Motor neuron (in vitro differentiated cells): ENCODE data around the gene UBE2D2. TPM values are rescaled to one million over a fixed set of nuclear protein-coding genes. Genes with fewer than 3 reads are reported as not detected.

Experiments
- ATAC-seq, 8 experiments: fragments of 200-7000 bp; cut with Tn5 transposase; replicated peaks in 6 of 8; 2 replicates each; pipeline ENCODE4 v1.8.0; 2021; ENCODE audit warnings: mild to moderate bottlenecking in 8 of 8, moderate library complexity in 8 of 8
- H3K27ac ChIP-seq, 2 donors: fragments of 250-450 bp; sonication (Bioruptor Pico); 2 replicates each; pipeline ENCODE4 v1.9.0; 2021; ENCODE audit warnings: antibody characterized with exemption in 2 of 2, mild to moderate bottlenecking in 2 of 2, moderate library complexity in 1 of 2
- H3K4me1 ChIP-seq, 2 donors: fragments of 250-450 bp; sonication (Bioruptor Pico); replicated peaks in 1 of 2; 2 replicates each; pipeline ENCODE4 v1.6.1; 2021; ENCODE audit warnings: antibody characterized with exemption in 2 of 2, mild to moderate bottlenecking in 2 of 2, moderate library complexity in 1 of 2
- H3K4me3 ChIP-seq, 5 donors: fragments of 250-450 bp; sonication (Bioruptor Pico); 2 replicates each; pipeline ENCODE4 v1.9.0; 2021; ENCODE audit warnings: antibody characterized with exemption in 5 of 5, mild to moderate bottlenecking in 5 of 5, moderate library complexity in 4 of 5
- WGBS, 10 experiments: fragments of 450-650 bp; shearing (Covaris generic); methylation state at CpG; one replicate each; pipeline ENCODE4 v1.0.0; 2022; 5-methylcytosine and 5-hydroxymethylcytosine counted together
- in situ Hi-C, 9 experiments: fragments of 400-800 bp; cut with MboI; loops; one replicate each; pipeline ENCODE4 v1.15.0; 2021; ENCODE audit warnings: low sequenced_read_pairs in 9 of 9, low pct_unique_long_range_greater_than_20kb in 2 of 9; ENCODE audit not compliant: unreplicated experiment in 9 of 9
- total RNA-seq, 8 experiments: library from RNA; unstranded; fragments of 300-600 nt; gene quantifications; 2 replicates each; pipeline versions ENCODE4 v1.2.3 to v1.2.4, GENCODE V29; 2022

Gene UBE2D2
- total RNA-seq, 8 experiments from 2014 or later, result 66.9 to 164 (median 102) TPM

GRCh38 chr5:139664727-139665351 is 103.7 kb downstream of the UBE2D2 start:
- H3K4me3 ChIP-seq, result no peak overlapping the region
- peaks cover 50 to 60% of the 10 kb centered on the region in 2 donors for H3K4me1 ChIP-seq
- WGBS, 10 experiments, result 20 to 100% (median 80%) methylated on average over 1 to 5 of the region's 15 CpGs; no CpG with 5 or more reads in 5 of the 10 experiments
- in situ Hi-C loops, result loop anchor here in 1 of 9 experiments (25.0 kb wide), 1 partner anchor 97 kb away; no protein-coding TSS in a partner anchor
- no peak for ATAC-seq
- no peak overlapping the region for H3K27ac ChIP-seq

DNA sequence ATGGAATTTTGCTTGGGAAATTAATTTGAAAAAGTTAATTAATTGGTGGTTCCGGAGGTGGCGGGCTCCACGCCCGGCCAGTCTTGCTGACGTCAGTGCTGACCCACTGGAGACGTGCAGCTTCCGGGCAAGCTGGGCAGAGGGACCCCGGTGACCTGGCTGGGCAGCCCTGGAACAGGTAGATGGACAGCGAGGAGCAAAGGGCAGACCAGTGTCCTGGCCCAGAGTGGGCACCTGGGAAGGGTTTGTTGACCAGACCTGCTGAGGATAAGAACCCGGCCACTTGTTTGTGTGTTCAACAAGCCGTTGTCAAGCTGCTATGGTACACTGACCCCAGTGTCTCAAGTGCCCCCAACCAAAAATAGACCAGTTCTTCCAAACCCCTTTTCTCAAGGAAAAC is 104.5 kb downstream of the UBE2D2 start:
- ATAC-seq, result no peak

DNA sequence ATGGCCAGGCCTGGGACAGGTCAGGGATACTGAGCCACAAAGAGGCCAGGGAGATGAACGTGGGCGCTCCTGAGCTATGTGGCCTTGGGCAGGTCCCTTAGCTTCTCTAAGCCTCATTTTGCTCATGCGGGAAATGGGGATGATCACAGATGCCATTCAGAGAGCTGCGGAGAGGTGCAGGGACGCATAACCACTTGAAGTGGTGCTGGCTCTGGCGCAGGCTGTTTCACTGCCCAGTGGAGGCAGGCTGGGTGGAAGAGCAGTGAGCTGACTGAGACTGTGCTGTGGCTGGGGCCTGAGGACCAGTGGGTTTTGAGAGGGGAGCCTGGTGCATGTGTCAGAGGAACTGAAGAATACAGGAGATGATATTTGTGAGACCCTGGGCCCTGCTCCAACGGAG is 105.4 kb downstream of the UBE2D2 start:
- Histone ChIP-seq H3K27ac (peak overlapping the region in 1 of 2 donors; percentile 8), H3K4me3 (no peak overlapping the region), H3K4me1 (peaks cover 50 to 59% of the 10 kb centered on the region in 2 donors)
- ATAC-seq, result no peak
- in situ Hi-C loops, result loop anchor here in 1 of 9 experiments (25.0 kb wide), 1 partner anchor 96 kb away; no protein-coding TSS in a partner anchor
- WGBS, 10 experiments, result 80 to 100% (median 86%) methylated on average over 1 to 2 of the region's 7 CpGs; no CpG with 5 or more reads in 6 of the 10 experiments

More for the DNA sequence above, 104.5 kb downstream of the UBE2D2 start:
- 80 to 88% (median 82%) methylated on average over 1 to 8 of the region's 11 CpGs; no CpG with 5 or more reads in 6 of the 10 experiments for WGBS, 10 experiments
- Histone ChIP-seq H3K4me3 (no peak overlapping the region), H3K4me1 (peaks cover 50 to 59% of the 10 kb centered on the region in 2 donors), H3K27ac (no peak overlapping the region)
- in situ Hi-C loops, result loop anchor here in 1 of 9 experiments (25.0 kb wide), 1 partner anchor 97 kb away; no protein-coding TSS in a partner anchor

- peaks cover 50 to 59% of the 10 kb centered on the region in 2 donors for H3K4me1 ChIP-seq
- H3K4me3 ChIP-seq, result no peak overlapping the region
- in situ Hi-C loops, result loop anchor here in 1 of 9 experiments (25.0 kb wide), 1 partner anchor 95 kb away; no protein-coding TSS in a partner anchor
- WGBS, 10 experiments, result 50 to 73% methylated on average over 2 of the region's 2 CpGs; no CpG with 5 or more reads in 8 of the 10 experiments
- peak overlapping the region; percentile 81 to 87 for H3K27ac ChIP-seq
- ATAC-seq, result no peak
These were observed 106.0 kb downstream of the UBE2D2 start for GRCh38 chr5:139667001-139667729.

DNA sequence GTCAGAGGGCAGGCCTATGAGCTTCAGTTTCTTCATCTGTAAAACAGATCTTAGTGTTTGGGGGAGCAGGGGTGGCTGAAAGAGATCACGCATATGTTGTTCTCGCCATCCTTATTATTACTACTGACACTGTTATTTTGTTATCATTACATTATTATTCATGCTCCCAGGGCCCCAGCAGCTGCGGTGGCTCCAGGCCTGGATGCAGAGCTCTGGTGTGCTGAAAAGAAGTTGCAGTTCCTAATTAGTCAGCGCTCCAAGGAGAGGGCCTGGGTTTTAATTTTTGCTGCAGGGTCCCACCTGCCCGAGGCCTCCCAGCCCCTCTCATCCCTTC is 106.6 kb downstream of the UBE2D2 start:
- H3K4me1 ChIP-seq, result peaks cover 53 to 57% of the 10 kb centered on the region in 2 donors
- in situ Hi-C loops, result loop anchor here in 1 of 9 experiments (25.0 kb wide), 1 partner anchor 95 kb away; no protein-coding TSS in a partner anchor
- 0 to 70% (median 36%) methylated on average over 1 to 5 of the region's 5 CpGs; no CpG with 5 or more reads in 4 of the 10 experiments for WGBS, 10 experiments
- H3K4me3 ChIP-seq, result peak overlapping the region in 2 of 5 donors; percentile 21 to 35
- H3K27ac ChIP-seq, result peak overlapping the region; percentile 81 to 87
- peak in 3 of 8 experiments; percentile 8 to 23 (median 19) for ATAC-seq

DNA sequence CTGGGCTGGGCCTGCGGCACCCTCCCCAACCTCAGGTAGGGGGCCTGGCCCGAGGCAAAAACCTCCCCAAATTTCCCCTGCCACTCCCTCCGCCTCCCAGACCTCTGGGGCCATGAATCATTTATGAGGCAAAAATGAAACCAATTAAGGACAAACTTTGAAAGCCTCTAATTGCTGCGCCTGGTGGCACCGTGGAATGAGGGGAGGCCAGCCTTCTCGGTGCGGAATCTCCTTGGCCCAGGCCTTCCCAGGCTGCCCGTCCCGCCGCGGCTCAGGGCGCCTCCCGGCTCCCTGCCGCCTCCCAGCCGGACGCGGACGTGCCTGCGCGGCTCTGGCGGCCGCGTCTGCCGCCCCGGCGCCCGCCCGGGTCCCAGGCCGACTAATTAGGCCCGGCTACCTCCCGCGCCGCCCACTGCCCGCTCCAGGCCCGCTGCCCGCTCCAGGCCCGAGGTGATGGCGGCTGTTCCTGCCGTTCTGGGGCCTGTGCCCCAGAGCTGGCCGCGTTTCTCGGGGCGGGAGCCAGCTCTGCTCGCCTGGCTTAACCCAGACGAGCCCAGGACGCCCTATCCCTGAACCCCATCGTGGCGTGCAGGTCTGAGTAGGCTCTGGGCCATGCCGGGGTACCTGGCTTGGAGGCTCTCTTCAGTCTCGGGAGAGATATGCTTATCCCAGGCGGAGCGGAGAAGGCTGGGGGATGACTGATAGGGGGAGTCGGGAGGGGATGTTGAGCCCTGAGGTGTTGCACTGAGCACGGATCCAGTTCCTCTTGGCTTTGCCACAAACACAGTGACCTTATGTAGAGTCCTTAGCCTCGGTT is 107.1 kb downstream of the UBE2D2 start:
- ATAC-seq, result peak; percentile 14 to 70 (median 36)
- H3K27ac ChIP-seq, result peak overlapping the region; percentile 81 to 87
- in situ Hi-C loops, result loop anchor here in 1 of 9 experiments (25.0 kb wide), 1 partner anchor 94 kb away; no protein-coding TSS in a partner anchor
- H3K4me1 ChIP-seq, result peaks cover 53 to 58% of the 10 kb centered on the region in 2 donors
- WGBS, 10 experiments, result 0 to 20% (median 0%) methylated on average over 1 to 5 of the region's 55 CpGs; no CpG with 5 or more reads in 7 of the 10 experiments
- H3K4me3 ChIP-seq, result peak overlapping the region; percentile 0 to 35 (median 18)

DNA sequence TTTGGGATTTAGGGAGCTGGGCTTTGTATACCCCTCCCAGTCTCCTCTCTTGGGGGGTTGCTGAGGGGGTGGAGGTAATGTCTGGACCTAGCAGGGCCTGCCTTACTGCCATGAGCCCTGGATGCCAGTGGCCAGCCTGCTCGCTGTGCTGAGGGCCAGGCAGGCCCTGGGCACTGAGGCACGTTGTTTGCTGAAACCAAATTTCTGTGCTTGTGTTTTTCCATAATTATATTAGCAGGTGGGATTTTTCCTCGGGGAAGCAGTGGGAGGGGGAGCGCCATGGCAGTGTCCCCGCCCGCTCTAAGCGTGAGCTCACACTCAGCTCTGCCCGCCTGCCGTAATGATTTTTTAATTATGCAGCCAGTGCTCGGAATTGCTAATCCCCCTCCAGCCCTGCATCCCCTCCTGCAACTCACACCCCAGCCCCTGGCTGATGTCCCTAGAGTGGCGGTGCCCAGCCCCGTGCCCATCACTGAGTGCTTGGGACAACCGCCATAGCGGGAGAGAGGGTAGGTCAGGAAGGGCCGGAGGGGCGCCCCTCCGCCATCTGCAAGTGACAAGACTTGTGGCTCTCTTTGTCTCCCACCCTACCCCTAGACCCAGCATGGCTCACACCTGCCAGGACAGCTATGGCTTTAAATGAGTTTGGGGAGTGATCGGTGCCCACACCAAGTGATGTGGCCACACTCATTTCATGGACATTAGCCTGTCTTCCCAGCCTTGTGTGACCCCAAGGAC is 108.0 kb downstream of the UBE2D2 start:
- ATAC-seq, result peak; percentile 7 to 62 (median 20)
- peak overlapping the region; percentile 81 to 87 for H3K27ac ChIP-seq
- H3K4me3 ChIP-seq, result peak overlapping the region in 3 of 5 donors; percentile 12 to 35 (median 21)
- H3K4me1 ChIP-seq, result peaks cover 57 to 63% of the 10 kb centered on the region in 2 donors
- WGBS, 10 experiments, result 0 to 70% (median 45%) methylated on average over 1 to 2 of the region's 18 CpGs; no CpG with 5 or more reads in 6 of the 10 experiments
- in situ Hi-C loops, result loop anchor here in 1 of 9 experiments (25.0 kb wide), 1 partner anchor 93 kb away; no protein-coding TSS in a partner anchor

DNA sequence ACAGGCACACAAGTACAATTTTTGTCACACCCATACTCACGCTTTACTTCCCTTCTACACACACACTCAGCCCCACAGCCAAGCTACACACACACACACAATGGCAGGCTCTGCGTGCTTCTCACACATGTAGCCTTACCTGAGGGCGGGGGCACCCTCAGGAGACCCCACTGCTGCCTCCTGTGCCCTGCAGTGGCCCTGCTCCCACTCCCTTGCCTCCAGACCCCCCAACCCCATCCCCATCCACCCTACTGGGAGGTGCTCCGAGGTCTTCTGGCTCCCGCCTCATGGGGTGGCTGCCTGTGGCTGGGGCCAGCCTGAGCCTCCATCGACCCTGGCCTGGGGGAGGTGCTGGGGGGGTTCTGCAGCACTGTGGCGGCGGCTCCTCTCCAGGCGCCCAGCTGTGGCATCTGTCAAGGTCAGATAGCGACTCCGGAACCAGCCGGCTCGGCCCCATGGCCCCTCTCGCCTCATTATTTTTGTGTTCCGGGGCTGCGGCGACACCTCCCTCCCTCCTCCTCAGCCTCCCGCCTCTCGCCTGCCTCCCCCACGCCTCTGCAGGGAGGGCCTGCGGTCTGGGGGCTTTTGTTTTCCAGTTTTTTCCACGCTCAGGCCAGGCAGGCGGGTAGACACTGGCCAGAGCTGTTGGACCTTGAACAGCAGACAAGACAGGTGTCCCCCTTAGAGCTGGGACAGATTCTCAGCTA is 108.7 kb downstream of the UBE2D2 start:
- H3K27ac ChIP-seq, result peak overlapping the region; percentile 81 to 87
- peak overlapping the region in 3 of 5 donors; percentile 1 to 21 (median 12) for H3K4me3 ChIP-seq
- in situ Hi-C loops, result loop anchor here in 1 of 9 experiments (25.0 kb wide), 1 partner anchor 92 kb away; no protein-coding TSS in a partner anchor
- H3K4me1 ChIP-seq, result peaks cover 64 to 70% of the 10 kb centered on the region in 2 donors
- WGBS, 10 experiments, result 20 to 83% methylated on average over 1 of the region's 23 CpGs; no CpG with 5 or more reads in 8 of the 10 experiments
- peak in 5 of 8 experiments; percentile 73 to 86 (median 85) for ATAC-seq

DNA sequence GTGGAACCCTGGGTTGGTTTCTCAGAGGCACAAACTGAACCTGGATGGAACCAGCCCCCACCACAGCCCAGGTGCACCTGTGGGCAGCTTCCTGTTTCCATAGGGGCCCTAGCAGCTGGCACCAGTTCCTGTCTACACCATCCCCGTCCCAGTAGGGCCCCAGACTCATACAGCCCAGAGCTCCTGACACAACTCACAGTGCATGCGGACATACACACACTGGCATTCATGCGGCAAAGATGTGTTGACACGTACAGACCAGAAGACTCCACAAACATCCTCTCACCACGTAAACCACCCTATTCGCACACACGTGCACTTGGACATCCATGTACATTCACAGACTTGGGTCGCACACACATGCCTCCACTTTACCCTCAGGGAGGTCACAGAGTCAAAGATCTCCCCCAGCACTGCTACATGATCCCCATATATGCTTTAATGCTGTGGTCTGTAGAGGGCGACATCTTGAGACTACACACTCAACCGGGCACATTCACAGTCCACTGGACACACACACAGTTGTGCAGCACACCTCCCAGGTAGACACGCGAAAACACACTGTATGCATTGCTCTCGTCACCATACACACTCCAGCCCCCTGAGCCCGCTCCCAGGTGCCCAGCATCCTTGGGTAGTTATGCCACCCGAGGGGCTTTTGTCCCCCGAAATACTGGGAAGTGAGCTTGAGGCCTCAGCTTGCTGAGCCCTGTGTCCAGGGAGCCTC is 109.4 kb downstream of the UBE2D2 start:
- Histone ChIP-seq H3K27ac (peak overlapping the region; percentile 81 to 87), H3K4me1 (peaks cover 70 to 77% of the 10 kb centered on the region in 2 donors), H3K4me3 (peak overlapping the region in 2 of 5 donors; percentile 12 to 21)
- WGBS, 10 experiments, result 55 to 79% (median 60%) methylated on average over 1 to 4 of the region's 16 CpGs; no CpG with 5 or more reads in 7 of the 10 experiments
- ATAC-seq, result peak in 5 of 8 experiments; percentile 2 to 14 (median 13)
- in situ Hi-C loops, result loop anchor here in 1 of 9 experiments (25.0 kb wide), 1 partner anchor 92 kb away; no protein-coding TSS in a partner anchor

- no peak overlapping the region for H3K4me3 ChIP-seq
- peak overlapping the region; percentile 81 to 87 for H3K27ac ChIP-seq
- peaks cover 73 to 80% of the 10 kb centered on the region in 2 donors for H3K4me1 ChIP-seq
- in situ Hi-C loops, result loop anchor here in 1 of 9 experiments (25.0 kb wide), 1 partner anchor 91 kb away; no protein-coding TSS in a partner anchor
- WGBS, 10 experiments, result 67 to 73% methylated on average over 1 to 4 of the region's 20 CpGs; no CpG with 5 or more reads in 8 of the 10 experiments
- ATAC-seq, result peak in 1 of 8 experiments; percentile 4
These were observed 110.1 kb downstream of the UBE2D2 start for GRCh38 chr5:139671096-139671841.
